ENCODE measurements around the gene MAP4K2.

The MAP4K2 gene

GRCh38 chr11:64836448-64837072 lies 33.5 kb upstream of the MAP4K2 start:
- no peak overlapping the region for H3K27ac ChIP-seq (ENCODE audit: low read length)
- no peak for ATAC-seq (ENCODE audit: insufficient read depth, low read depth)
- H3K27me3 ChIP-seq (ENCODE audit: insufficient read depth, low read length, poor library complexity), result no peaks in the 10 kb centered on the region
- H2AFZ ChIP-seq (ENCODE audit: low read depth, low read length), result no peak overlapping the region
- H3K36me3 ChIP-seq (ENCODE audit: insufficient read depth, low read length), result no peaks in the 10 kb centered on the region
- no peaks in the 10 kb centered on the region for H3K79me2 ChIP-seq (ENCODE audit: insufficient read depth, low read length)
- no peak overlapping the region for H3K4me3 ChIP-seq (ENCODE audit: low read depth in 1 of 2, low read length in 2 of 2)
- TF ChIP-seq EZH2 (IDR thresholded peaks at IDR 0.05; ENCODE audit: borderline replicate concordance, low read depth, low read length, severe bottlenecking) (no peak), CTCF (IDR thresholded peaks at IDR 0.05; ENCODE audit: borderline replicate concordance, extremely low read depth, low read length, poor library complexity, severe bottlenecking) (no peak)
- no peak overlapping the region for H3K9ac ChIP-seq (ENCODE audit: low read depth, low read length)
- no peaks in the 10 kb centered on the region for H3K4me1 ChIP-seq (ENCODE audit: insufficient read depth, low read length)
- no peak overlapping the region for H3K4me2 ChIP-seq (ENCODE audit: insufficient read depth, low read length)
- no peaks in the 10 kb centered on the region for H3K9me3 ChIP-seq (ENCODE audit: insufficient read depth, low read length, severe bottlenecking)
- DNase-seq, result no peak
- H4K20me1 ChIP-seq (ENCODE audit: insufficient read depth, low read length), result no peaks in the 10 kb centered on the region

- ATAC-seq (ENCODE audit: insufficient read depth, low read depth) (no peak), DNase-seq (no peak)
- Histone ChIP-seq H3K9ac (ENCODE audit: low read depth, low read length) (no peak overlapping the region), H2AFZ (ENCODE audit: low read depth, low read length) (no peak overlapping the region), H3K27me3 (ENCODE audit: insufficient read depth, low read length, poor library complexity) (no peaks in the 10 kb centered on the region), H3K79me2 (ENCODE audit: insufficient read depth, low read length) (no peaks in the 10 kb centered on the region), H3K4me1 (ENCODE audit: insufficient read depth, low read length) (no peaks in the 10 kb centered on the region), H4K20me1 (ENCODE audit: insufficient read depth, low read length) (no peaks in the 10 kb centered on the region), H3K4me3 (ENCODE audit: low read depth in 1 of 2, low read length in 2 of 2) (no peak overlapping the region), H3K9me3 (ENCODE audit: insufficient read depth, low read length, severe bottlenecking) (no peaks in the 10 kb centered on the region), H3K36me3 (ENCODE audit: insufficient read depth, low read length) (no peaks in the 10 kb centered on the region), H3K4me2 (ENCODE audit: insufficient read depth, low read length) (no peak overlapping the region), H3K27ac (ENCODE audit: low read length) (no peak overlapping the region)
- no peak for TF ChIP-seq CTCF (IDR thresholded peaks at IDR 0.05; ENCODE audit: borderline replicate concordance, extremely low read depth, low read length, poor library complexity, severe bottlenecking)
- TF ChIP-seq EZH2 (IDR thresholded peaks at IDR 0.05; ENCODE audit: borderline replicate concordance, low read depth, low read length, severe bottlenecking), result no peak
Observed at GRCh38 chr11:64835616-64836447, 32.8 kb upstream of the MAP4K2 start.

GRCh38 chr11:64834723-64835615 lies 32.0 kb upstream of the MAP4K2 start:
- no peaks in the 10 kb centered on the region for H3K79me2 ChIP-seq (ENCODE audit: insufficient read depth, low read length)
- no peak overlapping the region for H3K9ac ChIP-seq (ENCODE audit: low read depth, low read length)
- ATAC-seq (ENCODE audit: insufficient read depth, low read depth) (no peak), DNase-seq (no peak)
- no peaks in the 10 kb centered on the region for H4K20me1 ChIP-seq (ENCODE audit: insufficient read depth, low read length)
- H3K36me3 ChIP-seq (ENCODE audit: insufficient read depth, low read length), result no peaks in the 10 kb centered on the region
- H3K27ac ChIP-seq (ENCODE audit: low read length), result no peak overlapping the region
- H3K4me3 ChIP-seq (ENCODE audit: low read depth in 1 of 2, low read length in 2 of 2), result no peak overlapping the region
- H3K4me1 ChIP-seq (ENCODE audit: insufficient read depth, low read length), result no peaks in the 10 kb centered on the region
- H3K9me3 ChIP-seq (ENCODE audit: insufficient read depth, low read length, severe bottlenecking), result no peaks in the 10 kb centered on the region
- H3K27me3 ChIP-seq (ENCODE audit: insufficient read depth, low read length, poor library complexity), result no peaks in the 10 kb centered on the region
- no peak overlapping the region for H3K4me2 ChIP-seq (ENCODE audit: insufficient read depth, low read length)
- H2AFZ ChIP-seq (ENCODE audit: low read depth, low read length), result no peak overlapping the region
- TF ChIP-seq EZH2 (IDR thresholded peaks at IDR 0.05; ENCODE audit: borderline replicate concordance, low read depth, low read length, severe bottlenecking) (no peak), CTCF (IDR thresholded peaks at IDR 0.05; ENCODE audit: borderline replicate concordance, extremely low read depth, low read length, poor library complexity, severe bottlenecking) (no peak)
